ENCODE measurements around the gene ATP8A1. TPM values are rescaled to one million over a fixed set of nuclear protein-coding genes. Genes with fewer than 3 reads are reported as not detected.

The ATP8A1 gene
- total RNA-seq, 4 donors from 2014 or later, result 23.8 to 74.2 (median 31.1) TPM

GRCh38 chr4:42363614-42364013 lies 293.3 kb downstream of the ATP8A1 start:
- no peak overlapping the region for H3K4me3 ChIP-seq
- DNase-seq (no peak), ATAC-seq (no peak)
- H3K4me1 ChIP-seq, result no peaks in the 10 kb centered on the region
- TF ChIP-seq CTCF (IDR thresholded peaks at IDR 0.05 in 4 of 5, conservative IDR thresholded peaks at IDR 0.05 in 1 of 5), result no peak
- TF ChIP-seq POLR2A (IDR thresholded peaks at IDR 0.05), result no peak
- intact Hi-C loops (cut with DNase I; ENCODE audit: low total_unique reads) (no loop called here), in situ Hi-C loops (cut with MboI; ENCODE audit: low sequenced_read_pairs in 4 of 4) (no loop called here)
- H3K9me3 ChIP-seq, result no peaks in the 10 kb centered on the region
- no peaks in the 10 kb centered on the region for H3K36me3 ChIP-seq
- H3K27ac ChIP-seq, result no peak overlapping the region
- H3K27me3 ChIP-seq, result no peaks in the 10 kb centered on the region

- intact Hi-C loops (cut with DNase I; ENCODE audit: low total_unique reads), result no loop called here
- in situ Hi-C loops (cut with MboI; ENCODE audit: low sequenced_read_pairs in 4 of 4), result no loop called here
- no peak overlapping the region for H3K27ac ChIP-seq
These were observed 294.3 kb downstream of the ATP8A1 start for GRCh38 chr4:42362591-42362990.

GRCh38 chr4:42361456-42361855 lies 295.4 kb downstream of the ATP8A1 start:
- DNase-seq, result no peak
- Histone ChIP-seq H3K36me3 (no peaks in the 10 kb centered on the region), H3K4me3 (no peak overlapping the region), H3K27me3 (no peaks in the 10 kb centered on the region), H3K27ac (no peak overlapping the region), H3K4me1 (no peaks in the 10 kb centered on the region), H3K9me3 (no peaks in the 10 kb centered on the region)
- TF ChIP-seq POLR2A (IDR thresholded peaks at IDR 0.05), result no peak
- in situ Hi-C loops (cut with MboI; ENCODE audit: low sequenced_read_pairs in 4 of 4), result no loop called here
- intact Hi-C loops (cut with DNase I; ENCODE audit: low total_unique reads), result no loop called here
- ATAC-seq, result no peak

More at GRCh38 chr4:42362591-42362990, 294.3 kb downstream of the ATP8A1 start:
- H3K9me3 ChIP-seq, result no peaks in the 10 kb centered on the region
- DNase-seq, result no peak
- no peaks in the 10 kb centered on the region for H3K36me3 ChIP-seq
- H3K27me3 ChIP-seq, result no peaks in the 10 kb centered on the region
- no peak for ATAC-seq
- no peaks in the 10 kb centered on the region for H3K4me1 ChIP-seq
- TF ChIP-seq POLR2A (IDR thresholded peaks at IDR 0.05) (no peak), CTCF (IDR thresholded peaks at IDR 0.05 in 4 of 5, conservative IDR thresholded peaks at IDR 0.05 in 1 of 5) (no peak)
- H3K4me3 ChIP-seq, result no peak overlapping the region

- H3K9me3 ChIP-seq, result no peaks in the 10 kb centered on the region
- H3K27me3 ChIP-seq, result no peaks in the 10 kb centered on the region
- in situ Hi-C loops (cut with MboI; ENCODE audit: low sequenced_read_pairs in 4 of 4), result no loop called here
- H3K4me1 ChIP-seq, result no peaks in the 10 kb centered on the region
- DNase-seq (no peak), ATAC-seq (no peak)
- intact Hi-C loops (cut with DNase I; ENCODE audit: low total_unique reads), result no loop called here
- no peak for TF ChIP-seq POLR2A (IDR thresholded peaks at IDR 0.05)
- TF ChIP-seq CTCF (IDR thresholded peaks at IDR 0.05 in 4 of 5, conservative IDR thresholded peaks at IDR 0.05 in 1 of 5), result no peak
- H3K27ac ChIP-seq, result no peak overlapping the region
- H3K36me3 ChIP-seq, result no peaks in the 10 kb centered on the region
- H3K4me3 ChIP-seq, result no peak overlapping the region
These were observed 296.6 kb downstream of the ATP8A1 start for GRCh38 chr4:42360256-42360669.

- H3K27ac ChIP-seq, result no peak overlapping the region
- no peak overlapping the region for H3K4me3 ChIP-seq
- intact Hi-C loops (cut with DNase I; ENCODE audit: low total_unique reads) (no loop called here), in situ Hi-C loops (cut with MboI; ENCODE audit: low sequenced_read_pairs in 4 of 4) (no loop called here)
- no peaks in the 10 kb centered on the region for H3K36me3 ChIP-seq
- H3K9me3 ChIP-seq, result no peaks in the 10 kb centered on the region
- H3K27me3 ChIP-seq, result no peaks in the 10 kb centered on the region
- DNase-seq (no peak), ATAC-seq (no peak)
- TF ChIP-seq POLR2A (IDR thresholded peaks at IDR 0.05), result no peak
- TF ChIP-seq CTCF (IDR thresholded peaks at IDR 0.05 in 4 of 5, conservative IDR thresholded peaks at IDR 0.05 in 1 of 5), result no peak
- H3K4me1 ChIP-seq, result no peaks in the 10 kb centered on the region
These were observed 297.2 kb downstream of the ATP8A1 start for GRCh38 chr4:42359711-42360110.

Other genes starting within 250 kb of the ATP8A1 start
- not detected for gene GRXCR1, start 235.6 kb upstream of the ATP8A1 start, total RNA-seq

All from gastrocnemius medialis (tissue), 4 donors.